Measurements from ENCODE around the gene ELMO1.

GRCh38 chr7:37417107-37417474 is 31.6 kb downstream of the ELMO1 start:
- no peak for TF ChIP-seq EZH2 (IDR thresholded peaks at IDR 0.05; ENCODE audit: low read length)
- TF ChIP-seq, protein P1, sequence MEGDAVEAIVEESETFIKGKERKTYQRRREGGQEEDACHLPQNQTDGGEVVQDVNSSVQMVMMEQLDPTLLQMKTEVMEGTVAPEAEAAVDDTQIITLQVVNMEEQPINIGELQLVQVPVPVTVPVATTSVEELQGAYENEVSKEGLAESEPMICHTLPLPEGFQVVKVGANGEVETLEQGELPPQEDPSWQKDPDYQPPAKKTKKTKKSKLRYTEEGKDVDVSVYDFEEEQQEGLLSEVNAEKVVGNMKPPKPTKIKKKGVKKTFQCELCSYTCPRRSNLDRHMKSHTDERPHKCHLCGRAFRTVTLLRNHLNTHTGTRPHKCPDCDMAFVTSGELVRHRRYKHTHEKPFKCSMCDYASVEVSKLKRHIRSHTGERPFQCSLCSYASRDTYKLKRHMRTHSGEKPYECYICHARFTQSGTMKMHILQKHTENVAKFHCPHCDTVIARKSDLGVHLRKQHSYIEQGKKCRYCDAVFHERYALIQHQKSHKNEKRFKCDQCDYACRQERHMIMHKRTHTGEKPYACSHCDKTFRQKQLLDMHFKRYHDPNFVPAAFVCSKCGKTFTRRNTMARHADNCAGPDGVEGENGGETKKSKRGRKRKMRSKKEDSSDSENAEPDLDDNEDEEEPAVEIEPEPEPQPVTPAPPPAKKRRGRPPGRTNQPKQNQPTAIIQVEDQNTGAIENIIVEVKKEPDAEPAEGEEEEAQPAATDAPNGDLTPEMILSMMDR (optimal IDR thresholded peaks at IDR 0.05 in 1 of 3, IDR thresholded peaks at IDR 0.05 in 1 of 3, conservative IDR thresholded peaks at IDR 0.05 in 1 of 3; ENCODE audit: extremely low read depth in 1 of 3, insufficient read depth in 2 of 3, low read length in 3 of 3) = no peak

Measured in keratinocyte (primary cell).